NCI-H2081 (cell line): ENCODE measurements around the gene EEFSEC.
A peak's percentile ranks its signal among the peaks of the same experiment; 100 is the strongest.

ENCODE experiments used
- DNase-seq, 2 experiments: peaks; one replicate each; lab custom pipeline; 2025; lab: John Stamatoyannopoulos, UW

The EEFSEC gene

GRCh38 chr3:128392818-128393544 is 239.7 kb downstream of the EEFSEC start:
- no peak for DNase-seq

- no peak for DNase-seq
Observed at GRCh38 chr3:128394033-128394432, 240.8 kb downstream of the EEFSEC start.

GRCh38 chr3:128395046-128395445 is 241.8 kb downstream of the EEFSEC start:
- DNase-seq = no peak

GRCh38 chr3:128395500-128396162 is 242.3 kb downstream of the EEFSEC start:
- no peak for DNase-seq

GRCh38 chr3:128397484-128397883 is 244.2 kb downstream of the EEFSEC start:
- no peak for DNase-seq

GRCh38 chr3:128398586-128398985 is 245.3 kb downstream of the EEFSEC start:
- no peak for DNase-seq

DNA sequence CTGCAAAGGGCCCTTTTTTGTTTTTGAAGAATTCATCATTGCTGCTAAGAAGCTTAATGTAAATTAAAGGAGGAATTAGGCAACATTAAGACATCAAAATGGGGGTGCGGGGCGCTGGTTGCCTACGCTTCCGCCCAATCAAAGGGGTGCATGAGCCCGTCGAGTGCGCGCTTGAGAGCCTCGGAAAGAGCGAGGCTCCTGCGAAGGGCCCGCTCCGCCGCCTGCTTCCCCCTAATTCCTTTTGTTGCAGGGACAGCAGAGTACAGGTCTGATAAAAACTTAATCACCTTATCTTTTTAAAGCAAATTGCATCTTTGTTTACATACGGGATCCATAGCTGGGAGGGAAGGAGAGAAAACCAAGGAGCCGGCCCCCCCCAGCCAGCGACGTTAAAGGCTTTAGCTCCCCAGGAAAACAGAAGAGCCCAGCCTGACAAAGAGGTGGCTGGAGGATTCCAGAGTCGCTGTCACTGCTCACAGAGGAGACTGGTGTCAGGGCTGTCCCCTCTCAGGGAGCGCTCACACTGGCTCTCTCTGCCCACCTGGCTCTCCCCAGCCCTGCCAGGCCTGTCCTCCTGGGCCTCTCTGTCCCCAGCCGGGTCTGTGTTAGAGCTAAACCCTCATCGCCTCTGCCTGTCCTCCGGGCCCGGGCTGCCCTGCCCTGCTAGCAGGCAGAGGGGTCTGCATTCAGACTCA is 246.1 kb downstream of the EEFSEC start:
- DNase-seq = no peak

GRCh38 chr3:128400671-128401070 is 247.4 kb downstream of the EEFSEC start:
- no peak for DNase-seq

- no peak for DNase-seq
Observed at GRCh38 chr3:128402319-128402718, 249.0 kb downstream of the EEFSEC start.

DNA sequence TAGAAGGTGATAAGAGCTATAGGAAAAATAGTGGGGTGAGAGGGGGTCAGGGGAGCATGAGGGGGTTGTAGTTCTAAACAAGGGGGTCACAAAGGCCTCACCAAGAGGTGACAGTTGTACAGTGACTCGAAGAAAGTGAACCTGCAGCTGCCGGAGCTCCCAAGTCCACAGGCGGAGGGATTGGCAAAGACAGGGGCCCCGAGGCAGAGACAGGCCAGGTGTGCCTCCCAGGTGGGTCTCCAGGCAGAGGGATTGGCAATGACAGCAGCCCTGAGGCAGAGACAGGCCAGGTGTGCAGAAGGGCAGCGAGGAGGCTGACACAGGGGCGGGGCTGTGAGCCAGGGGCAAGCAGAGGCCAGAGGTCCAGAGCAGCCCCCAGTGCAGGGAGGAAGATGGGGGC is 249.7 kb downstream of the EEFSEC start:
- DNase-seq = peak in 1 of 2 experiments; percentile 41

DNA sequence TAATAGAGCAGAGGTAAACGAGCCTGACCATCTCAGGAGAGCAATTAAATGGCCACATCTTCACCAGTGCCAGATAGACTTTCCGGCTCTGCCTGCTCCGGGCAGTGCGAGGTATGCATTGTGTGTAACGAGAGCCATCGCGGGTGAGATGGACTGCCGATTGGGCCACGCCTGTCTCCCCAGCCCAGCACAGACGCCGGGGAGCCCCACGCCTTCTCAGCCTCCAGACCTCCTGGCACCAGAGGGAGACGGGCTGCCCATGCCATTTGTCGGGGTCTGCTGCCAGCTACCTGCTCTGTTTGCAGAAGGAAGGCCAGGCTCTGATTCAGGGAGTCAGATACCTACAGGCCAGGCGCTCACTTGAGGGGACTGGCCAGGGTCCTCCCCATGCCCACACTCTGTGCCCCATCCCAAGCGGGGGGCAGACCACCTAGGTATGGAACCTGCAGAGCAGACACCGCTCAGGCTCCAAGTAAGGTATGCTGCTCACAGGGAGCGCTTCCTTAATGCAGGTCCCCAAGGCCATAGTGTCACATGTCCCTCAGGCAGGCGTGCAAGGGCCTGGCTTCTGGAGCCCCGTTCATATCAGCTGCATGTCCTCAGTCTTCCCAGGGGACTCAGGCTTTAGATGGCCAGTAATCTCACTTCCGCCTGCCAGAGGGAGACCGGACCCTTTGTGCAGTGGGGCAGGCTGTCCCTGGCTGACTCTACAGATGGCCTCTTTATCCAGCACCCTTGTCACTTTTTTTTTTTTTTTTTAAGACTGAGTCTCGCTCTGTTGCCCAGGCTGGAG is 251.2 kb downstream of the EEFSEC start:
- no peak for DNase-seq

DNA sequence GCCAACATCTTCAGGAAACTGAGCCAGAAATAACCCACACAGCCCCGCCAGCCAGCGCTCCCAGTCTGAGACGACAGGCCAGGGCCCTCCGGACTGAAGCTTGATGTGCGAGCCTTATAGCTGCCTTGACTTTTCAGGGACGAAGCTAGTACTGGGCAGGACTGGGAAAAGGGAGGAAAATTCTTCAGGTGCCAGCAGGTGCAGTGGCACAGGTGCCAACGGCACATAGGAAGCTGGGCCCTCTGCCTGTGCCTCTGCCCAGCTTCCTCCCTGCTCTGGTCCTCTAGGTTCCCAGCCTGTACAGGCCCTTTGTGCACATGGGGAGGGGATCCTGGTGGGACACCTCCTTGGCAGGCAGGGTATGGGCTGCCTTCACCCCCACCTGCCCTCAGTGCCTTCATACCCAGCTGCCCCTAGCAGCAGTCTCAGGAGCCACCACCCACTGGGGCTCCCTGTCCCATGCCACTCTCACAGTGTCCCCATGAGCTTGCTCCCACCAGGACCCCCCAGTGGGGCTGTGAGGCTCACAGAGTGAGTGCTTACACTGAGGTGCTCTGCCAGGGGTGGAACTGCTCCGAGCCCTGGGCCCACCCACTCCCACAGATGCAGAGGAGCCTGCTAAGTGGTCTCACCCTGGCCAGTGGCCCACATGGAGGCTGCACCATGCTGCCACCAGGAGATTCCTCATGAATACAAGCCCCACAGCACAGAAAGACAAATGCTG is 252.4 kb downstream of the EEFSEC start:
- no peak for DNase-seq

GRCh38 chr3:128407247-128407646 is 254.0 kb downstream of the EEFSEC start:
- DNase-seq = no peak

GRCh38 chr3:128408012-128408692 is 254.9 kb downstream of the EEFSEC start:
- DNase-seq = no peak

DNA sequence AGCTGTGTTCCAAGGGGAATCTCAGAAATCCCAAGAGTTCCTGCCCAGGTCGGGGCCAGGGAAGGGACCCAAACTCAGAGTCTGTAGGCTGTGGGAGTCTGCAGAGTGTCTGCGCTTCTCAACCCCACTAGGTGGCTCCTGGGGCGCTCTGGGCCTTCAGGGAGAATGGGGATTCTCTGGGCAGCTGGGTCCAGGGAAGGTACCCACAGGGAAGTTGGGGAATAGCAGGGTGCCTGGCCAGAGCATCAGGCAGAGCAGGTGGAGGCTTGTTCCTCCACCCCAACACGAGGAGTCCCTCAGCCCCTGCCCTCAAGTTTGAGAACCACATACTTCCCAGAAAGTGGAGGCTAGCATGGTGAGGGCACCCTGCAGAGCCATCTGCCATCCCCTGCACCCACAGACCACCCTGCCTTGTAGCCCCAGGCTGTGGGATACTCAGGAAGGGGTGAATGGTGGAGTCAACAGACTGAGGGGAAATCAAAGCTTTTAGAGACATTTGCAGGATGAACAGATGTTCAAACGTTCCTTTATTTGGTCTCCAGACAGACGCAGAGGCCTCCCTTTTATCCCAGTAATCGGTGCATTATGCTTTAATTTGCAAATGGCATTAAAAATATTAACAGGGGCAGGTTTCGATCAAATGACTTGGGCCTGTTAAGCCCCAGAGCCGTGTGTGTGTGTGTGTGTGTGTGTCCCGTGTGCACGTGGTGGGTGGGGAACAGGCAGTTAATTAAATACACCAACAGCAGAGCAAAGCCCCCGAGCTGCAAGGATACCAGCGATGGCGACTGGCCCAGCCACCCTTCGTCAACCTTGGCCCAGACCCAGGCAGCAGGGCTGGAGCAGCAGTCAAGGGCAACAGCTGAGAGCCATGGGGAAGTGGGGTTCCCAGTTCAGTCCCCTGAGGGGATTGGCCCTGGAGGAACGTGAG is 255.7 kb downstream of the EEFSEC start:
- peak in 1 of 2 experiments; percentile 23 for DNase-seq

DNA sequence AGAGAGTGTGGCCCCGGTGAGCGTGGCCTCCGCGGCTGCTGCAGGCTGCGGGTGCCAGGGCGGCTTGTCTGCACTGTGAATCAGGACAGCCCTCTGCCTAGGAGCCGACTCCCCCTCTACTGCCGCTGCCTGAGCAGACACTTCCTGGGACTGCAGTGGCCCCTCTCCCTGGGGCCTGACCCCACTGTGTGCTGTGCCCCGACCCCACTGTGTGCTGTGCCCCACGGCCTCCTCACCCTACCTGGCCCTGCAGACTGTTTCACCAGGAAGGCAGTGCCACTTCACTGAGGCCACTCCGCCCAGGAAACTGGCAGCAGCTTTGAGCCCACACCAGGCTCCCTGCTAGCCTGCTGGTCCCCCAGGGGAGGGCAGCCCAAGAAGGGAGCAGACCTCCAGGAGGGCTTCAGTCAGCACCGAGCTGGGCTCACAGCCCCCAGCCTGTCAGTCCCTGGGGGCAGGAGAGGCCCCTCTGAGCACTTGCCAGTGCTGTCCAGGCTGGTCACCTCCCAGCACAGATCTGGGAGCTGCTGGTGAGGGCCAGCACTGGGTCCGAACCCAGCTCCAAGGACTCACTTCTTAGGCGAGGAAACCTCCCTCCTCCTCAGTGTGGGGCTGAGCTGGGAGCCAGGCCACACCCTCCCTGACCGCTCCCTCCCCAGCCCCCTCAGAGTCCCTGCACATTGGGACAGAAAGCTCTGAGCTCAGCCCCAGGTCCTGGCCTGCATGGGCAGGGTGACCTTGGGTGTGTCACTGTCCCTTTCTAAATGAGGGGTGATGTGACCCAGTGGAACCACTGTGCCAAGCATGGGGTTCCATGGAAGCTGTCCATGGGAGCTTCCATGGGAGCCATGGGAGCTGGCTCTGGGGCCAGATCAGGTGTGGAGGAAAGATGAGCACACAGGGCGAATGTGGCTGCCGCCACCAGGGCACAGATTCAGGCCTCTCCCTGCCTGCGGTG is 256.6 kb downstream of the EEFSEC start:
- DNase-seq = no peak

DNA sequence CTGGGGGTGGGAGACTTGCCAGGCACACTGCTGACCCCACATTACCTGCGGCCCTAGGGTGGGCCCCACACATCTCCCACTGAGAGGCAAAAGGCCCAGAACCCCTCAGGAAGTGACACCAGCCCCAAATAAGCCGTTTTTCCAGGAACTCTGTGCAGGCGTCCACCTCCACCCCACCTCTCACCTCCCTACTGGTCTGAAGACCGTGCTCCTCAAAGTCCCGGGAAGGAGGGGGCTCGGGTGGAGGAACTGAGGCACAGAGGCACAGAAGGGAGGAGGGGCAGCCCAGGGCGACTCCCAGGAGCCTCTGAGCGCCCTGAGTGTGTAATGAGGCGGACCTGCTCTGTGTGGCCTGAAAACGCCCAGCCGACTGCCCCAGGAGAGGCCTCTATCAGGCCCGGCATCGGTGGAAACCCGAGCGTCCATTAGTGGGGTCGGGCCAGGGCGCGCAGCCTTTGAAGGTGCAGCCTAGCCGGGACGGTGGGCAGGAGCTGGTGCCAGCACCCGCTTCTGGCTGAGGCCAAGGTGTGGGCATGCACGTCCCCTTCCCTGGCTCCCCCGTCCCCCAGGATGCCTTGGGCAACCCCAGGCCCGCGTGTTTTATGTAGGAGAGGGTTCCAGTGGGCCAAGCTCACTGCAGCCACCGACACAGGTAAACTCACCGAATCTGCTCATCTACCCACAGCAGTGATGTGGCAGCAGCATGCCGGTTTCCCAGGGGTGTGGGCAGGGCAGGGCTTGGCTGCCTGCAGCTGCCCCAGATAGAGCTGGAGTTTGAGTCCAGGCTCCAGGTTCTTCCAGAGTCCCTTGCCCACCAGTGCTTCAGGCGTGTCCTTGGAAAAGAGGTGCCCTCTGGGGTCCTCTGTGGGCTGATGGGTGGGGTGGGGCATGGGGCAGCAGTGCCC is 257.6 kb downstream of the EEFSEC start:
- no peak for DNase-seq
